Measurements from ENCODE around the gene SAMD10.

GRCh38 chr20:63952210-63952535 lies 27.3 kb downstream of the SAMD10 start:
- no peak for TF ChIP-seq CTCF (IDR thresholded peaks at IDR 0.05)
- TF ChIP-seq POLR2AphosphoS5 (IDR thresholded peaks at IDR 0.05; ENCODE audit: low read depth, low read length): no peak
- no peak for TF ChIP-seq REST (IDR thresholded peaks at IDR 0.05; ENCODE audit: insufficient read depth in 1 of 2, low read depth in 2 of 2, low read length in 1 of 2)
- no peak for TF ChIP-seq TCF7L2 (IDR thresholded peaks at IDR 0.05; ENCODE audit: low read depth, low read length)
- no peak for TF ChIP-seq SIN3A (IDR thresholded peaks at IDR 0.05; ENCODE audit: borderline replicate concordance, insufficient read depth, low read depth, low read length)
